CD14-positive monocyte (primary cell): ENCODE results near the gene B3GNT8. TPM values are rescaled to one million over a fixed set of nuclear protein-coding genes. Genes with fewer than 3 reads are reported as not detected.

Source experiments
- DNase-seq, 3 donors: peaks; one replicate each; pipeline ENCODE4 v3.0.0-alpha.2; 2011 to 2022
- H2AFZ ChIP-seq: 2 replicates; pipeline ENCODE4 v1.6.0; 2012; ENCODE audit warnings: mild to moderate bottlenecking, low read depth, low read length, inconsistent platforms; ENCODE audit not compliant: insufficient read depth, poor library complexity, severe bottlenecking
- H3K27ac ChIP-seq, 2 donors: 1 replicate in 1 of 2; 2 replicates in 1 of 2; pipeline ENCODE4 v1.5.1; 2012 to 2013; ENCODE audit warnings: low read length in 2 of 2, control low read depth in 1 of 2, inconsistent platforms in 1 of 2, low read depth in 1 of 2, mild to moderate bottlenecking in 1 of 2
- H3K27me3 ChIP-seq, 2 donors: one replicate each; pipeline versions ENCODE4 v1.6.0 to v1.6.1; 2011 to 2013; ENCODE audit warnings: low read length in 2 of 2; ENCODE audit not compliant: control insufficient read depth in 2 of 2, insufficient read depth in 2 of 2
- H3K36me3 ChIP-seq, 2 donors: replicated peaks in 1 of 2; 1 replicate in 1 of 2; 2 replicates in 1 of 2; pipeline versions ENCODE4 v1.5.1 to v1.6.1; 2012 to 2013; ENCODE audit warnings: low read length in 2 of 2, control low read depth in 1 of 2, inconsistent platforms in 1 of 2, mild to moderate bottlenecking in 1 of 2; ENCODE audit not compliant: insufficient read depth in 2 of 2, control insufficient read depth in 1 of 2
- H3K4me1 ChIP-seq, 2 donors: 1 replicate in 1 of 2; 2 replicates in 1 of 2; pipeline versions ENCODE4 v1.5.1 to v1.6.1; 2012 to 2013; ENCODE audit warnings: low read length in 2 of 2, control low read depth in 1 of 2, inconsistent platforms in 1 of 2, mild to moderate bottlenecking in 1 of 2, moderate library complexity in 1 of 2; ENCODE audit not compliant: insufficient read depth in 2 of 2, control insufficient read depth in 1 of 2
- H3K4me2 ChIP-seq: replicated peaks from 2 replicates; pipeline ENCODE3; 2012; ENCODE audit warnings: low read length, moderate library complexity, mild to moderate bottlenecking; ENCODE audit not compliant: poor library complexity, severe bottlenecking; ENCODE audit errors: extremely low read depth
- H3K4me3 ChIP-seq, 3 experiments: fragments of 200-600 bp in 1 of 3; sonication (generic) in 1 of 3; replicated peaks in 1 of 3; 1 replicate in 2 of 3; 2 replicates in 1 of 3; pipeline ENCODE4 v1.5.1; 2011 to 2013; ENCODE audit warnings: low read length in 3 of 3, mild to moderate bottlenecking in 3 of 3, control low read depth in 2 of 3, low read depth in 2 of 3, inconsistent platforms in 1 of 3, moderate library complexity in 1 of 3
- H3K79me2 ChIP-seq: 2 replicates; pipeline ENCODE4 v1.6.0; 2012; ENCODE audit warnings: mild to moderate bottlenecking, control low read depth, inconsistent platforms, low read length, moderate library complexity; ENCODE audit not compliant: insufficient read depth
- H3K9ac ChIP-seq: 2 replicates; pipeline ENCODE4 v1.6.0; 2017; ENCODE audit warnings: low read length, mild to moderate bottlenecking; ENCODE audit not compliant: insufficient read depth, poor library complexity, severe bottlenecking
- H3K9me3 ChIP-seq, 2 donors: replicated peaks in 1 of 2; 1 replicate in 1 of 2; 2 replicates in 1 of 2; pipeline versions ENCODE4 v1.5.1 to v1.6.1; 2012 to 2013; ENCODE audit warnings: low read length in 2 of 2, control low read depth in 1 of 2; ENCODE audit not compliant: control insufficient read depth in 1 of 2, insufficient read depth in 1 of 2
- H4K20me1 ChIP-seq: 2 replicates; pipeline ENCODE4 v1.6.0; 2012; ENCODE audit warnings: mild to moderate bottlenecking, low read length, control low read depth, moderate library complexity; ENCODE audit not compliant: insufficient read depth
- H3K27ac Mint-ChIP-seq, 7 donors: one replicate each; pipeline ENCODE4 v1.8.0; 2020; ENCODE audit warnings: mild to moderate bottlenecking in 7 of 7, mixed read lengths in 7 of 7, moderate library complexity in 6 of 7, inconsistent platforms in 2 of 7
- H3K27me3 Mint-ChIP-seq, 3 donors: one replicate each; pipeline ENCODE4 v1.8.0; 2021 to 2022; ENCODE audit warnings: low read depth in 3 of 3, mild to moderate bottlenecking in 3 of 3, mixed read lengths in 3 of 3, moderate library complexity in 3 of 3, inconsistent platforms in 1 of 3
- H3K36me3 Mint-ChIP-seq, 2 donors: one replicate each; pipeline ENCODE4 v1.8.0; 2020; ENCODE audit warnings: mixed read lengths in 2 of 2, inconsistent platforms in 1 of 2, mild to moderate bottlenecking in 1 of 2
- H3K4me1 Mint-ChIP-seq: one replicate; pipeline ENCODE4 v1.8.0; 2020; ENCODE audit warnings: mild to moderate bottlenecking, mixed read lengths
- H3K4me3 Mint-ChIP-seq, 2 donors: one replicate each; pipeline ENCODE4 v1.8.0; 2020; ENCODE audit warnings: mild to moderate bottlenecking in 2 of 2, mixed read lengths in 2 of 2, moderate library complexity in 1 of 2
- H3K9me3 Mint-ChIP-seq, 7 donors: one replicate each; pipeline ENCODE4 v1.8.0; 2020 to 2022; ENCODE audit warnings: mixed read lengths in 7 of 7, mild to moderate bottlenecking in 6 of 7, moderate library complexity in 6 of 7, inconsistent platforms in 2 of 7
- CTCF ChIP-seq: fragments of 200-600 bp; IDR thresholded peaks from one replicate; pipeline ENCODE4 v1.8.0; 2022; ENCODE audit warnings: antibody characterized with exemption, mild to moderate bottlenecking
- WGBS: methylation state at CpG from one replicate; pipeline ENCODE4 v1.1.5; 2013; ENCODE audit warnings: missing lambda C conversion rate; ENCODE audit not compliant: insufficient coverage; 5-methylcytosine and 5-hydroxymethylcytosine counted together
- intact Hi-C, 2 donors: fragments of 100-400 bp; cut with micrococcal nuclease; formaldehyde crosslinking; loops; one replicate each; pipeline versions ENCODE4 v1.15.0 to v1.15.1; 2023
- polyA plus RNA-seq, 3 donors: library from polyadenylated mRNA; depleted of rRNA in 1 of 3; unstranded in 2 of 3; stranded (reverse) in 1 of 3; fragments of 300-500 nt in 2 of 3; fragments of >200 nt in 1 of 3; fragmentation: Illumina TruSeq in 2 of 3; gene quantifications; 1 replicate in 2 of 3; 2 replicates in 1 of 3; pipeline ENCODE4 v1.2.3, GENCODE V29; 2012 to 2021

B3GNT8 gene
- polyA plus RNA-seq, 3 donors: 2.9 to 18.9 (median 17.4) TPM

GRCh38 chr19:41422456-41422855, 4.7 kb downstream of the B3GNT8 start:
- H3K27me3 ChIP-seq: no peaks in the 10 kb centered on the region
- intact Hi-C loops: loop anchor here in 1 of 2 donors (10.0 kb wide), 1 partner anchor 48 kb away; the partner anchor contains the start of gene TMEM91

GRCh38 chr19:41421973-41422372, 5.2 kb downstream of the B3GNT8 start:
- intact Hi-C loops: loop anchor here in 1 of 2 donors (10.0 kb wide), 1 partner anchor 47 kb away; the partner anchor contains the start of gene TMEM91
- H3K36me3 Mint-ChIP-seq: peaks cover 54 to 80% of the 10 kb centered on the region in 2 donors
- no peak overlapping the region for H3K4me3 Mint-ChIP-seq
- H3K27me3 Mint-ChIP-seq: peaks cover 0 to 1% (median 0%) of the 10 kb centered on the region in 3 donors
- no peaks in the 10 kb centered on the region for H3K9me3 ChIP-seq
- peaks cover 57 to 60% of the 10 kb centered on the region in 2 donors for H3K36me3 ChIP-seq
- H3K4me1 Mint-ChIP-seq: peaks cover 82% of the 10 kb centered on the region
- H2AFZ ChIP-seq: no peak overlapping the region
- H3K4me3 ChIP-seq: no peak overlapping the region
- H3K27me3 ChIP-seq: no peaks in the 10 kb centered on the region
- H3K27ac ChIP-seq: peak overlapping the region; percentile 86 to 96
- no peak overlapping the region for H3K4me2 ChIP-seq
- peaks cover 0 to 5% (median 0%) of the 10 kb centered on the region in 7 donors for H3K9me3 Mint-ChIP-seq
- peaks cover 79 to 85% of the 10 kb centered on the region in 2 donors for H3K4me1 ChIP-seq
- no peak for DNase-seq
- peaks cover 34% of the 10 kb centered on the region for H4K20me1 ChIP-seq
- H3K9ac ChIP-seq: no peak overlapping the region
- no peak for TF ChIP-seq CTCF
- H3K79me2 ChIP-seq: peaks cover 53% of the 10 kb centered on the region
- peak overlapping the region; percentile 76 to 97 (median 94) for H3K27ac Mint-ChIP-seq
- WGBS: 96% methylated on average over 17 of the region's 20 CpGs

More at GRCh38 chr19:41422456-41422855, 4.7 kb downstream of the B3GNT8 start:
- WGBS: 83% methylated on average over 15 of the region's 18 CpGs
- peak overlapping the region in 6 of 7 donors; percentile 54 to 96 (median 79) for H3K27ac Mint-ChIP-seq
- peaks cover 0 to 5% (median 0%) of the 10 kb centered on the region in 7 donors for H3K9me3 Mint-ChIP-seq
- Histone ChIP-seq H3K79me2 (peaks cover 57% of the 10 kb centered on the region), H3K9me3 (no peaks in the 10 kb centered on the region), H3K36me3 (peaks cover 53 to 56% of the 10 kb centered on the region in 2 donors), H4K20me1 (peaks cover 34% of the 10 kb centered on the region), H3K4me2 (no peak overlapping the region), H3K4me1 (peaks cover 82 to 87% of the 10 kb centered on the region in 2 donors), H3K9ac (no peak overlapping the region), H3K27ac (peak overlapping the region; percentile 86 to 96), H2AFZ (no peak overlapping the region), H3K4me3 (no peak overlapping the region)
- no peak overlapping the region for H3K4me3 Mint-ChIP-seq
- peaks cover 82% of the 10 kb centered on the region for H3K4me1 Mint-ChIP-seq
- H3K36me3 Mint-ChIP-seq: peaks cover 49 to 76% of the 10 kb centered on the region in 2 donors
- DNase-seq: no peak
- H3K27me3 Mint-ChIP-seq: peaks cover 0 to 1% (median 0%) of the 10 kb centered on the region in 3 donors
- no peak for TF ChIP-seq CTCF
